Measurements from ENCODE around the gene OR51E2. TPM values are rescaled to one million over a fixed set of nuclear protein-coding genes. Genes with fewer than 3 reads are reported as not detected.
A peak's percentile ranks its signal among the peaks of the same experiment; 100 is the strongest.

The OR51E2 gene
- total and polyA plus RNA-seq, 2 donors (not counting 1 experiment from before 2014, with no cell fraction given), result not detected

DNA sequence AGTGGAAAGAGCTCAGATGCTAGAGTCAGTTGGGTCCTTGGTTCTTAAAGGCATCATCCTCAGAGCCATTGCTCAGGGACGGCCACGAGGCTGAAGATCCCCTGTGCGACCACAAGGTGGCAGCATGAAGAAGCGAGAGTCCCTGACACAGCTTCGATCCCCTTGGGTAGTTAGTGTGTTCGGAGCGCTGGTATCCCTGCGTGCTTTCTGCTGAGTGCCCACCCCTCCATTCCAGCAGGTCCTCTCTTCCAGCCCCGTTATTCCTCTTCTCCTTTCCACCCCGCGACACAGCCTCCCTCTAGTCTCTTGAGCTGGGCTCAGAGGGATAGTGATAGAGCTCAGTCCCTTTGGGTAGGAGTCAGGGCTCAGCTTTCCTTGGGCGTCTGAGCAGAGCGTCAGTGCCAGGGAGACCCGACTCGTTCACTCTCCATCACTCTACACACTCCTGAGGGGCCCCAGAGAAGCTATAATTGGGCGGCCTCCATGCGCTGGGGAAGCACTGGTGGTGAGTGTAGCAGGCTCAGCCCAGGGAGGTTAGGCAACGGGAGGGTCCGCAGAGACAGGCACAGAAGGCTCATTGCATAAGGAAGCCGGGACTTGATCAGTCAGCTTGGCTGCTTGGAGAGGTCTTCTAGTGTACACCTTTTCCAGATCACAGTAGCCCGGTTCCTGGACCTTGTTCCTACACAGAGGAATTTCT, 60.5 kb downstream of the OR51E2 start, which contains the start of gene OR51D1:
TSS of gene OR51D1 (plus strand) at position 516 of the 700 bp plus-strand sequence. CDS start 2,314 bp downstream, outside the sequence.
- ChIA-PET POLR2A (no interaction called here), CTCF (interaction anchor here (0.5 to 3.1 kb wide), 27 partner anchors 8 to 1717 kb away, joined by 3 to 24 read pairs (median 5); partner anchors contain the start of genes OR52N2 and TRIM68)
- peak within 1 kb of the TSS; percentile 52 for H2AFZ ChIP-seq (ENCODE audit: insufficient read depth, low read depth, low read length, poor library complexity, severe bottlenecking)
- H4K20me1 ChIP-seq (ENCODE audit: control insufficient read depth, insufficient read depth, low read length, poor library complexity, severe bottlenecking), result no peaks in the 10 kb centered on the region
- peaks cover 13% of the 10 kb centered on the region for H3K27me3 Mint-ChIP-seq
- no peak within 1 kb of the TSS for H3K4me3 ChIP-seq (ENCODE audit: control extremely low read depth in 1 of 5, extremely low read depth in 1 of 5, insufficient read depth in 1 of 5, low read depth in 2 of 5, low read length in 4 of 5)
- no peaks in the 10 kb centered on the region for H3K36me3 ChIP-seq (replicated peaks in 1 of 2; ENCODE audit: control extremely low read depth in 1 of 2, control insufficient read depth in 1 of 2, extremely low read depth in 1 of 2, insufficient read depth in 2 of 2, low read length in 1 of 2)
- no peaks in the 10 kb centered on the region for H3K9me3 Mint-ChIP-seq (ENCODE audit: insufficient read depth)
- ATAC-seq (ENCODE audit: low read depth) (peak; percentile 73), DNase-seq (peak; percentile 71)
- 55% methylated on average over 12 of the region's 21 CpGs for WGBS (ENCODE audit: insufficient coverage)
- no peak within 1 kb of the TSS for H3K27ac Mint-ChIP-seq
- H3K9me3 ChIP-seq (ENCODE audit: control extremely low read depth in 1 of 3, control insufficient read depth in 2 of 3, insufficient read depth in 1 of 3, low read length in 2 of 3), result peaks cover 0 to 5% (median 0%) of the 10 kb centered on the region in 3 donors
- no peak within 1 kb of the TSS for H3K27ac ChIP-seq (ENCODE audit: low read length in 2 of 2)
- H3K4me1 ChIP-seq (ENCODE audit: control insufficient read depth in 2 of 2, insufficient read depth in 2 of 2, low read length in 2 of 2), result peaks cover 0 to 3% of the 10 kb centered on the region in 2 donors
- TF ChIP-seq, protein P1, sequence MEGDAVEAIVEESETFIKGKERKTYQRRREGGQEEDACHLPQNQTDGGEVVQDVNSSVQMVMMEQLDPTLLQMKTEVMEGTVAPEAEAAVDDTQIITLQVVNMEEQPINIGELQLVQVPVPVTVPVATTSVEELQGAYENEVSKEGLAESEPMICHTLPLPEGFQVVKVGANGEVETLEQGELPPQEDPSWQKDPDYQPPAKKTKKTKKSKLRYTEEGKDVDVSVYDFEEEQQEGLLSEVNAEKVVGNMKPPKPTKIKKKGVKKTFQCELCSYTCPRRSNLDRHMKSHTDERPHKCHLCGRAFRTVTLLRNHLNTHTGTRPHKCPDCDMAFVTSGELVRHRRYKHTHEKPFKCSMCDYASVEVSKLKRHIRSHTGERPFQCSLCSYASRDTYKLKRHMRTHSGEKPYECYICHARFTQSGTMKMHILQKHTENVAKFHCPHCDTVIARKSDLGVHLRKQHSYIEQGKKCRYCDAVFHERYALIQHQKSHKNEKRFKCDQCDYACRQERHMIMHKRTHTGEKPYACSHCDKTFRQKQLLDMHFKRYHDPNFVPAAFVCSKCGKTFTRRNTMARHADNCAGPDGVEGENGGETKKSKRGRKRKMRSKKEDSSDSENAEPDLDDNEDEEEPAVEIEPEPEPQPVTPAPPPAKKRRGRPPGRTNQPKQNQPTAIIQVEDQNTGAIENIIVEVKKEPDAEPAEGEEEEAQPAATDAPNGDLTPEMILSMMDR (IDR thresholded peaks at IDR 0.05), result peak; percentile 92
- TF ChIP-seq EZH2 (IDR thresholded peaks at IDR 0.05; ENCODE audit: borderline replicate concordance, insufficient read depth, low read depth, low read length, poor library complexity, severe bottlenecking), result no peak
- peaks cover 0 to 10% (median 5%) of the 10 kb centered on the region in 4 experiments for H3K27me3 ChIP-seq (replicated peaks in 1 of 4; ENCODE audit: control extremely low read depth in 1 of 4, control insufficient read depth in 3 of 4, insufficient read depth in 4 of 4, low read length in 3 of 4)
- H3K4me3 Mint-ChIP-seq, result no peak within 1 kb of the TSS
- H3K79me2 ChIP-seq (ENCODE audit: control insufficient read depth, insufficient read depth, low read length), result no peaks in the 10 kb centered on the region
- peak within 1 kb of the TSS; percentile 58 for H3K4me2 ChIP-seq (replicated peaks; ENCODE audit: low read depth, low read length, poor library complexity, severe bottlenecking)
- intact Hi-C loops (cut with micrococcal nuclease), result loop anchor here (2.0 to 5.0 kb wide), 2 partner anchors 1254 to 1715 kb away; no protein-coding TSS in a partner anchor
- H3K9ac ChIP-seq (ENCODE audit: low read length), result no peak within 1 kb of the TSS
- H3K4me1 Mint-ChIP-seq, result no peaks in the 10 kb centered on the region

- TF ChIP-seq EZH2 (IDR thresholded peaks at IDR 0.05; ENCODE audit: borderline replicate concordance, insufficient read depth, low read depth, low read length, poor library complexity, severe bottlenecking), result no peak
- TF ChIP-seq, protein P1 (IDR thresholded peaks at IDR 0.05), result no peak
- peaks cover 0 to 5% (median 0%) of the 10 kb centered on the region in 3 donors for H3K9me3 ChIP-seq (ENCODE audit: control extremely low read depth in 1 of 3, control insufficient read depth in 2 of 3, insufficient read depth in 1 of 3, low read length in 2 of 3)
- H3K79me2 ChIP-seq (ENCODE audit: control insufficient read depth, insufficient read depth, low read length), result no peaks in the 10 kb centered on the region
- H3K9ac ChIP-seq (ENCODE audit: low read length), result no peak overlapping the region
- ChIA-PET CTCF (interaction anchor here (0.5 to 3.1 kb wide), 19 partner anchors 9 to 1718 kb away, joined by 3 to 24 read pairs (median 6); partner anchors contain the start of gene TRIM68), POLR2A (no interaction called here)
- no peaks in the 10 kb centered on the region for H4K20me1 ChIP-seq (ENCODE audit: control insufficient read depth, insufficient read depth, low read length, poor library complexity, severe bottlenecking)
- peaks cover 0 to 10% (median 5%) of the 10 kb centered on the region in 4 experiments for H3K27me3 ChIP-seq (replicated peaks in 1 of 4; ENCODE audit: control extremely low read depth in 1 of 4, control insufficient read depth in 3 of 4, insufficient read depth in 4 of 4, low read length in 3 of 4)
- DNase-seq (no peak), ATAC-seq (ENCODE audit: low read depth) (no peak)
- H3K4me3 ChIP-seq (ENCODE audit: control extremely low read depth in 1 of 5, extremely low read depth in 1 of 5, insufficient read depth in 1 of 5, low read depth in 2 of 5, low read length in 4 of 5), result no peak overlapping the region
- H3K27me3 Mint-ChIP-seq, result peaks cover 11% of the 10 kb centered on the region
- no peaks in the 10 kb centered on the region for H3K4me1 Mint-ChIP-seq
- no peak overlapping the region for H3K4me3 Mint-ChIP-seq
- intact Hi-C loops (cut with micrococcal nuclease), result loop anchor here (2.0 to 5.0 kb wide), 2 partner anchors 1255 to 1716 kb away; no protein-coding TSS in a partner anchor
- H3K27ac Mint-ChIP-seq, result no peak overlapping the region
- 97% methylated on average over 2 of the region's 2 CpGs for WGBS (ENCODE audit: insufficient coverage)
- H3K9me3 Mint-ChIP-seq (ENCODE audit: insufficient read depth), result no peaks in the 10 kb centered on the region
- no peak overlapping the region for H2AFZ ChIP-seq (ENCODE audit: insufficient read depth, low read depth, low read length, poor library complexity, severe bottlenecking)
- H3K27ac ChIP-seq (ENCODE audit: low read length in 2 of 2), result no peak overlapping the region
- H3K36me3 ChIP-seq (replicated peaks in 1 of 2; ENCODE audit: control extremely low read depth in 1 of 2, control insufficient read depth in 1 of 2, extremely low read depth in 1 of 2, insufficient read depth in 2 of 2, low read length in 1 of 2), result no peaks in the 10 kb centered on the region
- H3K4me1 ChIP-seq (ENCODE audit: control insufficient read depth in 2 of 2, insufficient read depth in 2 of 2, low read length in 2 of 2), result peaks cover 0 to 3% of the 10 kb centered on the region in 2 donors
- H3K4me2 ChIP-seq (replicated peaks; ENCODE audit: low read depth, low read length, poor library complexity, severe bottlenecking), result no peak overlapping the region
These were observed 61.5 kb downstream of the OR51E2 start for GRCh38 chr11:4636136-4636535.
